T follicular helper cell (primary cell): ENCODE data around the gene RASL11A.
"Not testable (repeated sequence)": the region's sequence is repeated elsewhere in the genome, so short reads cannot be mapped to it uniquely, and the experiment has no call there.

Source experiments
- DNase-seq: peaks from one replicate; pipeline ENCODE4 v3.0.0-alpha.2; 2020; ENCODE audit warnings: low read depth
- total RNA-seq, 2 experiments: gene quantifications; one replicate each; lab custom pipeline; 2026; lab: John Stamatoyannopoulos, UW

RASL11A gene, protein sequence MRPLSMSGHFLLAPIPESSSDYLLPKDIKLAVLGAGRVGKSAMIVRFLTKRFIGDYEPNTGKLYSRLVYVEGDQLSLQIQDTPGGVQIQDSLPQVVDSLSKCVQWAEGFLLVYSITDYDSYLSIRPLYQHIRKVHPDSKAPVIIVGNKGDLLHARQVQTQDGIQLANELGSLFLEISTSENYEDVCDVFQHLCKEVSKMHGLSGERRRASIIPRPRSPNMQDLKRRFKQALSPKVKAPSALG
- total RNA-seq = 1.1 to 1.9 reads per million in 2 experiments

DNA sequence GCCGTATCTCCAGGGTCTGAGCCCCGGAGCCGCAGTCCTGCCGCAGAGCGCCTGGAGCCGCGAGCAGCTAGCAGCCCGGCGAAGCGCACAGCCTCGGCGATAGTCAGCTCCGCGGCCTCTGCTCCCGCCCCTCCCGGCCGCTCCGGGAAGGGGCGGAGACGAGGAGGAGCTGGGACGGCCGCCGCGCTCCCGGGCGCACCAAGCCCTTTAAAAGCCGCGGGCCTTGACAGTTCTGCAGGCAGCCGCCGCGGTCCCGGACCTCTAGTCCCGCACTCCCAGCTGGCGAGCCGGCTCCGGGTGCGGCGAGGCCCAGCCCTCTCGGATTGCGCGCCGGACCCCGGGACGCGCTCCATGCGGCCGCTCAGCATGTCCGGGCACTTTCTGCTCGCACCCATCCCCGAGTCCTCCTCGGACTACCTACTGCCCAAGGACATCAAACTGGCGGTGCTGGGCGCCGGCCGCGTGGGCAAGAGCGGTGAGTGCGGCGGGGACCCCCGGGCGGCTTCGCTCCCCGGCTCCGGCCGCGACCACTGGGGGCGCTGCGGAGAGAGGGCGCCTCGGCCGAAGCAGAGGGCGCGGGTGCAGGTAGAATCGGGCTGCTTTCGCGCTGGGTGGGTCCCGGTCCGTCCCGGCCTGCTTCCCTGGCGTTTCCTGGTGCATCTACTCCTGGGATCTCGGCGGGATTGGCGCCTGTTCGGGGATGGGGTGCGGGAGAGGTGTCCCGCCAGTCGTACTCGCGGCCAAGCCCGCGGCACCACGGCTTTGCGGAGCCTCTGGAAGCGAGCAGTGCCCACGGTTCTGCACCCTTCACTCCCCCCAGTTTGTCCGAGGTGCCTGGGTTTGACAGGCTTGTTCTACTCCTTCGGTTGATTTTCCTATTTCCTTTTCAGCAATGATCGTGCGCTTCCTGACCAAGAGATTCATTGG lies at the start of gene RASL11A:
Gene RASL11A (plus strand): TSS at position 237 of the 927 bp plus-strand sequence. CDS start 115 bp downstream, at position 352.
- DNase-seq = peak; percentile 54

DNA sequence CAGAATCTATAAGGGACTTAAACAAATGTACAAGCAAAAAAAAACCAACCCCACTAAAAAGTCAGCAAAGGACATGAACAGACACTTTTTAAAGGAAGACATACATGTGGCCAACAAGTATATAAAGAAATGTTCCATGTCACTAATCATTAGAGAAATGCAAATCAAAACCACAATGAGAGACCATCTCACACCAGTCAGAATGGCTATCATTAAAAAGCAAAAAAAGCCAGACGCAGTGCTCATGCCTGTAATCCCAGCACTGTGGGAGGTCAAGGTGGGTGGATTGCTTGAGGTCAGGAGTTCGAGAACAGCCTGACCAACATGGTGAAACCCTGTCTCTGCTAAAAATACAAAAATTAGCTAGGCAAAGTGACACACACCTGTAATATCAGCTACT lies 48.5 kb upstream of the RASL11A start:
- not testable (repeated sequence) for DNase-seq

DNA sequence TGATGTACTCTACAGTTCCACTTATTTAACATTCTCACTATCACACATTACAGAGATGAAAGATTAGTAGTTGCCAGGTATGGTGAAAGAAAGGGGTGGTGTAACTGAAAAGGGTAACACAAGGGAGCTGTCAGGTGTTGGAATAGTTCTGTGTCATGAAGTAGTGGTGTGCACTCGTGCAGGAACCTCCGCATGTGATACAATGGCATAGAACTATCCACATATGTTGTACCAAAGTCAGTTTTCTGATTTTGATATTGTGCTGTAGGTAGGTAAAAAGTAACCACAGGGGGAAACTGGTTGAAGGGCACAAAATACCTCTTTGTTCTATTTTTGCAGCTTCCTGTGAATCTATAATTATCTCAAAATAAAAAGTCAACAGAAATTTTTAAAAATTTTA lies 43.6 kb upstream of the RASL11A start:
- DNase-seq = no peak

DNA sequence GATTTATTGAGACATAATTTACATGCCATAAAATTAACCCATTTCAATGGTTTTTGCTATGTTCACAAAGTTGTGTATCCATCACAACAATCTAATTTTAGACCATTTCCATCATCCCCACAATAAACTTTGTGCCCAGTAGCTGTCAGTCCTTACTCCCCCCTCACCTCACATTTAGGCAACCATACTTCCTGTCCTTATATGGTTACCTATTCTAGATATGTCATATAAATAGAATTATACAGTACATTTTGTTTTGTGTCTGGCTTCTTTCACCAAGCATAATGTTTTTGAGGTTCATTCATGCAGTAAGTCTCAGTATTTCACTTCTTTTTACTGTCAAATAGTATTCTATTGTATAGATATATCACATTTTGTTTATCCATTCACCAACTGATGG lies 42.5 kb upstream of the RASL11A start:
- no peak for DNase-seq

DNA sequence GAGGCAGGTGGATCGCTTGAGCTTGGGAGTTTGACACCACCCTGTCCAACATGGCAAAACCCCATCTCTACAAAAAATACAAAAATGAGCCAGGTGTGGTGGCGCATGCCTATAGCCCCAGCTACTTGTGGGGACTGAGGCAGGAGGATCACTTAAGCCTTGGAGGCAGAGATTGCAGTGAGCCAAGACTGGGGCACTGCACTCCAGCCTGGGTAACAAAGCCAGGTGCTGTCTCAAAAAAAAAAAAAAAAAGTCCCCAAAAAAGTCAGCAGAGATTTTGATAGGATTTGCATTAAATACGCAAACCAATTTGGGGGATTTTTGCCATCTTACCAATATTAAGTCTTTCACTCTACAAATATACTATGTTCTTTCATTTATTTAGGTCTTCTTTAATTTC lies 41.0 kb upstream of the RASL11A start:
- DNase-seq = no peak

DNA sequence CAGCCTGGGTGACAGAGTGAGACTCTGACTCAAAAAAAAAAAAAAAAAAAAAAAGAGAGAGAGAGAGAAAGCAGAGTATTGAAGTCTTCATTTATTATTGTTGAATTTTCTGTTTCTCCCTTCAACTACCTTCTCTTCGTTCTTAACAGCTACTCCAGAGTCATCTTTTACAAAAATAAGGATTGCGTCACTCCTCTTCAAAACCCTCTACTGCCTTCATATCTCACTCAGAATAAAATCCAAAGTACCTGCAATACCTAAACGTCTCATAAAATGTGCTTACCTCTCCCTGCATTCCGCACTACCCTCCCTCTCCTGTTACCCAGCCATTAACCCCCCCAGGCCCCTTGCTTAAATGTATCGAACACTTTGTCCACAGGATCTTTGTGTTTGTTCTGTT lies 36.7 kb upstream of the RASL11A start:
- DNase-seq = no peak

DNA sequence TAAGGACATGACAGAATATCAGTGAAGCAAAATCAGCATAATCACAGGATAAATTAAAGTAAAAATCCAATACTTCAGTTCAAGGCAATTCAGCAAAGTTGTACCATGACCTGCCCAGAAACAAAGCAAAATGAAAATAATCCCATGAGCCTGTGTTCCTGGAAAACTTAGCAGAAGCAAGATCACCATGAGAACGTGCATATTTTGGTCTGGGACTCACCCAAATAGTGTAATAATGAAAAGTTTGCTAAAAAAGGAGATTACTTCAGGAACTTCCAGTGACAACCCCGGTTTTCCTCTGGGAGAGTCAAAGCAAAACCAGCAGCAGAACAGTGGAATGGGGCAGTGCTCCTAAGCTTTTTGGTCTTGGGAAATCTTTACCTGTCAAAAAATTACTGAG lies 34.2 kb upstream of the RASL11A start:
- no peak for DNase-seq

DNA sequence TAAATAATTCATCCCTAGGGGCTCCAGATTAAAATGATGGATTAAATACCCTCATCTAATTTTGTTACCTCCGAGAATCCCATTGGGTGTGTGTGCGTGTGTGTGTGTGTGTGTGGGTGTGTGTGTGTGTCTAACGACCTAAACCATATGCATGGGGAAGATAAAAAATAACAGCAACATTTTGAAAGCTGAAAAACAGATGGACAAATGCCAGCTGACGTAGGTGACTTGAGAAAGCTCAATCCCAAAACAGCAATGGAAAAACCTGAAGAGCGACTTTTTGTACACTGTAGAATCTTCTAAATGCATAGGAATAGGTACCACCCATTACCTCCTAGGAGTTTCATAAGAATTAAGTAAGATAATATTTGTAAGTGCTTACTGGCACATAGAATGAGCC lies 27.9 kb upstream of the RASL11A start:
- DNase-seq = no peak

DNA sequence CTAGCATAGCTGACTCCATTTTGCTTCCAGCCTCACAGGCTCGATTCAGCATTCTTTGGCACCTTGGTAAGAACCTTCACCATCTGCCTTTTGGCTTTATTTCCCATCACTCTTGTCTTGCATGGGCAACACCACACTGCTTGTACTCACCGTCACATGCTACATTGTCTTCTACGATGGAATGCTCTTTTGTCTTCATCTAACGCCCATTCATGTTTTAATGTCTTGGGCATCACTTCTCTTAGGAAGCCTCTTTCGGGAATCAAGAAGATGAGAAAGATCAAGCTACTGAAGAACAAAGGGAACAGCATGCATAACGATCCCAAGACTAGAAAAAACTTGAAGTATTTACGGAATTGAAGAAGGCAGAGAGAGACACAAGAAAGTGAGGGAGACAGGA lies 25.0 kb upstream of the RASL11A start:
- DNase-seq = no peak

DNA sequence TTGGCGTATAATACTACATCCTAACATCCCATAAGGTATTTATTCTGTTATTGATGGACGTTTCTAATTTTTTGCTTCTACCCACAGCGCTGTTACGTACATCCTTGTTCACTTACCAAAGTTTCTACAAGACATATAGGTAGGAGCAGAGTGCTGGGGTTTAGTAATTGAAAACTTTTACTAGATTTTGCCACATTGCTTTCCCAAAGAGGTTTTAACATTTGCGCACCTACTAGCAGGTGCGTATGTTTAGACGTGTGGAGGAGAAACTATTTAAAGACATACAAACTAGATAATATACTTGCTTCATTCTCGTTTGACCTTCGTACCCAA lies 19.8 kb upstream of the RASL11A start:
- DNase-seq = no peak

DNA sequence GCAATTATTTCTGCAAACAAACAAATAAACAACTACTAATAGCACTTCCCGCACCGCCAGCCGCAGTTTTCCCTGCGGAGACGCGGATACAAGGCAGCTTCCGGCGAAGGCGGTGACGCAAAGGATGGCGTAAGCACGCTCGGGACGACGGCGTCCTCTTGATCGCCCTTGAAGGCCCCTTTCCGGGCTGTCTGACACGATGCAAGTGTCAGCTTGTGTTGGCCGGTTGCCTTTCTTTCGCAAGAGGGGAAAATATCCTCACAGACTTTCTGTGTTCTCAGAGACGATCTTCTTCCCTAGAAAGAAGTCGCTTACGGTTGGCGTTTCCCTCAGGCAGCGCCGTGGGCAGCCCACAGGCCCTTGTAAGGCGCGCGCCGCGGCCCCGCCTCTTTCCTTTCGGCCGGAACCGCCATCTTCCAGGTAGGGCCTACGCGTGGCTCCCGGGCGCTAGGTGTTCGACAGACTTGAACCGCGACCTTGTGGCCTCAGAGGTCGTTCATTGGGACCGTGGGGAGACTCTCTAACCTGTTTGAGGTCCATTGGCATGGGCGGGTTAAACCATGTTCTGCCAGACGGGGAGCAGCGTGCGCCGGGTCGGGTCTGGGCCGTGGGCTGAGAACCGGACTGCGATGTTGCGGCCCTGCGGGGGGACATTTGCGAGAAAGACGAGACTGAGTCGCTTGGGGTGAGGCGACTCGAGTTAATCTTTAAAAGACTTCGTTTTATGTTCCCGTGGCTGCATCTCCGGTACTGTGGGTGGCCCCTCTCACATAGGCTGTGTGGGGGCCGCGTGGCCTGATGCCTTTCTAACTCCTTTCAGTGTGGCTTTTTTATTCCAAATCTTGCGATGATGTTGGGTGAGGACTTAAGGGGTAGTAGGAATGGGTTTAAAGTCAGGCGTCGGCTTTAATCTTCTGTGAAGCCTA lies 19.2 kb upstream of the RASL11A start, which contains the start of gene RPL21:
Gene RPL21 (plus strand): TSS at position 393 of the 926 bp plus-strand sequence. CDS start 2,219 bp downstream, outside the sequence.
- DNase-seq = peak; percentile 85

DNA sequence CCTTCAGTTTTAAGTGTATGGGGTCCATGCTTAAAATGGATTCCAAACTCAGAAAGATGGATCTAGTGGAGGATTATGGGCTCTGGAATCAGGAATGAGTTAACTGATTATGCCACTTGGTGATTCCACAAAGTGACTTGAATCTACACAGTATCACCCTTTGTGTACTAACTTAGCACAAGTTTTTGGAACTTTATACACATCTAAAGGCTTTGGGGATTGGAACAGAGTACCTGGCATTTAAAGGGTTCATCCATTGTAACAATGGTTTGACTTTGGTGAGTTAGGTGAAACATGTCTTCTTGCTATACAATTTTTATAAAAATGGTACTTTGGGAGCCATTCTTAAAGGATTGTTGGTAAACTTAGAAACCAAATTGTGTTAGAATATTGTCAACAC lies 18.2 kb upstream of the RASL11A start:
- no peak for DNase-seq

DNA sequence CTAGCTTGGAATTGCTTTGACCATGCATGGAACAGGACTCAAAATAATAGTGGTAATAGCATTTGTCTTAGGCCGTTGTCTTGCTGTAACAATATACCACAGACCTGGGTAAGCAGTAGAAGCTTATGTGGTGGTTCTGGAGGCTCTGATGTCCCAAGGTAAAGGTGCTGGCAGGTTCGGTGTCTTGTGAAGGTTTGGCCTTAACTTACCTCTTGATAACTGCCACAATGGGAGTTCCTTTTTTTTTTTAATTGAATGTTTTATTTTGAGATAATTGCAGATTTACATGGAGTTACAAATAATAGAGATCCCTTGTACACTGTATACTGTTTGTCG lies 13.4 kb upstream of the RASL11A start:
- DNase-seq = no peak

DNA sequence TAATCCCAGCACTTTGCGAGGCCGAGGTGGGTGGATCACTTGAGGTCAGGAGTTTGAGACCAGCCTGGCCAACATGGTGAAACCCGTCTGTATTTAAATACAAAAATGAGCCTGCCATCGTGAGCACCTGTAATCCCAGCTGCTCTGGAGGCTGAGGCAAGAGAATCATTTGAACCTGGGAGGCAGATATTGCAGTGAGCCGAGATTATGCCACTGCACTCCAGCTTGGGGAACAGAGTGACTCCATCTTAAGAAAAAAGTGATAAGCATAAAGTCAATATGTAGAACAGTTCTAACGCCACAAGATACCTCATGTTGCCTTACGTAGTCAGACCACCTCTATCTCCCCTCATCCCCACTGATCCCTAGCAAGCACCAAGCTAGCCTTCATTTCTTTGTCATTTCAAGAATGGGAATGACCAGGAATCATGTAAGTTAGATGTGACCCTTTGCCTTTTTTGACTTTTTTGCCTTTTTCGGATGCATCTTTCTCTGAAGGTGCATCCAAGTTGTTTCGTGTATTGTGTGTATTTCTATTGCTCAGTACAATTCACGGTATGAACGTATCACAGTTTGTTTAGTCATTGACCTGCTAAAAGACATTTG lies 12.9 kb upstream of the RASL11A start:
- DNase-seq = no peak

DNA sequence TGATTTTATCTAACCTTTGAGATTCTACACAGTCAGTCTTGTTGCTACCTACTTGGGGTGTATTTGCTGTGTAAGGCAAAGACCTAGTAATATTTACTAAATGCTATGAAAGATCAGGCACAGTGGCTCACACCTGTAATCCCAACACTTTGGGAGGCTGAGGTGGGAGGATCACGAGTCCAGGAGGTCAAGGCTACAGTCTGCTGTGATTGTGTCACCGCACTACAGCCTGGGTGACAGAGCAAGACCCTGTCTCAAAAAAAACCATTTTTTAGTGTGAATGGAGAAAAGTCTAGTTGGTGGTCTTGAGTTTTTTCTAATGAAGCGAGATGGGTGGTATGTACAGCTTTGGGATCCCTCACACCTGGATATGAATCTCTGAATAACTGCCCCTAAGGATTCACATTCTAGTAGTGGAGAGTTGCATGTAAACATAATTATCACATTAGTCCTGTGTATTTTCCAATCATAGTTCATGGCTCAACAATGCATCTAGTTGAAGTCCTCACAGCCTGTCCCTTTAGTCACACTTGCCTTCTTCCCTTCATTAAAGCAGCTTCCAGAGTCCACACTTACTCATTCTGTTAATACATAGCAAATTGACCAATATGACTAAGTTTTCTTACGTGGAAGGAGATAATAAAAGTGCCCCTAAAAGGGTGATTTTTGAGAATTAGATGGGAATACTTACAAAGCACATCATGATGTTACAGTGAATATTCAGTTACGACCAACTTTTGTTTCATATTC lies 11.8 kb upstream of the RASL11A start:
- DNase-seq = no peak

DNA sequence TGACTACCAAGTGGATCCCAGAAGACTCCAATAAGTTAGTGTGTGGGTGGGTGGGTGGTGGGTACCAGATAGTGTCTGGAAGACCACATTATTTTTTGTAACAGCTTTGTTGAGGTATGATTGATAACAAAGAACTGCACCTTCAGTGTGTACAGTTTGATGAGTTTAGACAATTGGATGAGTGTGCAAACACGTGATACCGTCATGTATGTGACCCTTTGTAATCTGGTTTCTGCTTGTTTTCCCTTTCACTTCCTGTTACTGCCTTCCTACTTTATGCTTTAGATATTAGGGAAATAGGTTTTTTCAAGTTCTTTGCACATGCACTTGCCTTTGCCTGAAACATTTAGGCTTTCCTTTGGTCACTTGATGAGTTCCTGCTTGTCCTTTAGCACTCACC lies 10.8 kb upstream of the RASL11A start:
- no peak for DNase-seq

DNA sequence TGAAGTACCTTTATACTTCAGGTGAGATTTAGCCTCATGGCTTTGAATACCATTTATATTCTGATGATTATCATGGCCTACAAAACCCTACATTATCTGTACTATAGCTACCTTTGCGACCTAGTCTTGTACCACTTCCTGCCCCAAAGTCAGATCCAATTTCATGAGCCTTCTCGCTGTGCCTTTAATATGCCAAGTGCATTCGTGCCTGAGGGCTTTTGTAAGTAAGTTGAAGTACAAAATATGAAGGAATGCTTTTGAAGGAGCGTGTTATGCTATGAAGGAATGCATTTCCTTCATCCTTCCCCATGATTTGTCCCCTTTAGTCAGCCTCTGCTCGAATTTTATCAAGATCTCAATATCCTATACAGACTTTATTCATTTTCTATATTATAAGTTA lies 9.2 kb upstream of the RASL11A start:
- DNase-seq = no peak

DNA sequence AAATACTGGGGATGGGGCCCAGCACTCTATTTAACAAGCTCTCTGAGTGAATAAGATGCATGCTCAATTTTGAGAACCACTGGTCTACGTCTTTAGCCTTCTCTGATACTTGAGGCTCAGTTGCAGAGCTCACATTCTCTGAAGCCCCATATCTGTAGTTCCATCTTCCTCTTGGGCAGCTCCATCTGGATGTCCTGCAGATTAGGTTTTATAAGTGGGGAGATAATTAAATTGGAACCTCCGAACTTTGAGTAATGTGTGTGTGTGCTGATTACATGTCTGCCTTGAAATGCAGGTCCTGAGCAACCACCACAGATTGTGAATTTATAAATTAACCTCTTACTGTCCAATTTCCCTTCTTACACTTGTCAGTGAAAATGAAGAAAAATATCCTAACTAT lies 7.2 kb upstream of the RASL11A start:
- DNase-seq = no peak

DNA sequence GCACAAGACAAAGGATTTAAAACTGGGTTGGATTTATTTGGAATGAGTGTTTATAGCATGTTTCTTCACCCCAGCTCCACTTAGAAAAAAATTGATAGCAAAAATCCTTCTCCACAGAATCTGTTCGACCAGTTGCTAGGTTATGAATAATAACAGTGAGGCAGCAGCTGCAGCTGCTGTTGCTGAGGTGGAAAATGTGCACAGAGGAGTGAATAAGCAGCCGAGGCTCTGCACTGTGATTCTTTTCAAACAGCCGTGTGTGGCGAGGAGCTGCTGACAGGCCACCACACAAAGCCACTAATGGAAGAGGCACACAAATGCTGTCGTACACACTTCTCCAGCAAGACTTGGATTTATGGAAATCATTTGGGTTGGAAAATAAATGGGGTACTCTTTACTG lies 6.4 kb upstream of the RASL11A start:
- DNase-seq = no peak

DNA sequence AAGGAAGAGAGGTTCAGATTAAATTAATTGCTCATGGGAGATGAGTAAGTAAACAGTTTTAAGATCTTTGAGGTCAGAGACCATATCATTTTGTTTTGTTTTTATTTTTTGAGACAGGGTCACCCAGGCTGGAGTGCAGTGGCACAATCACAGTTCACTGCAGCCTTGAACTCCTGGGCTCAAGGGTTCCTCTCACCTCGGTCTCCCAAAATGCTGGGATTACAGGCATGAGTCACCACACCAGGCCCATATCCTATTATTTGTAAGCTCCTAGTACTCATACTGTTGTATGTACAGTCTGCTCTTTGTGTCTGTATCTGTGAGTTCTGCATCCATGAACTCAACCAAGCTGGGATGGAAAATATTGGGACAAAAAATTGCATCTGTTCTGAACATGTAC lies 6.0 kb upstream of the RASL11A start:
- no peak for DNase-seq

DNA sequence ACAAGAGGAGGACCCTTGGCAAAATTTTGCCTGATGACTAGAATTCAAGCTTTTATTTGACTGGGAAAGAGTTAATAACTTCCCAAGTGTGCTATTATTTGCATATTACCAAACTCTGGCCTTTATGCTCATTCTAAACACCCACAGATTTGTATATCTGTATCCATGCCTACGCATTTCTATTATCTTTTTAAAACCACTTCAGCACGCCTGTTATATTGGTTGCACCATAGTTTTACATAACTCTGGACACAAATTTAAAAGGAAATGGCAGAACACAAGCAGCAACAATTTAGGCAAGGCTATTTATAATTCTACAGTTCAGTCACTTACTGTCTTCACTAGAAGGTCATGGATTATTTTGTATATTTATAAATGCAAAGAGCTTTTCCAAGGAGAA lies 3.7 kb upstream of the RASL11A start:
- no peak for DNase-seq
